HL-60/S4 (cell line): ENCODE data around the gene SMIM7.

Source experiments
- in situ Hi-C: fragments of 300-500 bp; cut with MboI; formaldehyde crosslinking; loops from 2 replicates; pipeline ENCODE4 v1.14.3; 2022; ENCODE audit warnings: low sequenced_read_pairs

SMIM7 gene

GRCh38 chr19:16623576-16623975 is 36.4 kb downstream of the SMIM7 start:
- in situ Hi-C loops: no loop called here

GRCh38 chr19:16623066-16623465 is 36.9 kb downstream of the SMIM7 start:
- in situ Hi-C loops: no loop called here

GRCh38 chr19:16621165-16621800 is 38.7 kb downstream of the SMIM7 start:
- in situ Hi-C loops: no loop called here

GRCh38 chr19:16620584-16620983 is 39.4 kb downstream of the SMIM7 start:
- in situ Hi-C loops: no loop called here

GRCh38 chr19:16620018-16620417 is 39.9 kb downstream of the SMIM7 start:
- in situ Hi-C loops: no loop called here

GRCh38 chr19:16619457-16619856 is 40.5 kb downstream of the SMIM7 start:
- in situ Hi-C loops: no loop called here

- in situ Hi-C loops: no loop called here
These were observed 41.7 kb downstream of the SMIM7 start for GRCh38 chr19:16618248-16618647.

- in situ Hi-C loops: no loop called here
These were observed 44.1 kb downstream of the SMIM7 start for GRCh38 chr19:16615808-16616207.

GRCh38 chr19:16614941-16615340 is 45.0 kb downstream of the SMIM7 start:
- in situ Hi-C loops: no loop called here

- in situ Hi-C loops: no loop called here
These were observed 46.1 kb downstream of the SMIM7 start for GRCh38 chr19:16613841-16614240.

GRCh38 chr19:16612636-16613035 is 47.3 kb downstream of the SMIM7 start:
- in situ Hi-C loops: no loop called here

- in situ Hi-C loops: no loop called here
These were observed 48.8 kb downstream of the SMIM7 start for GRCh38 chr19:16611121-16611520.

- in situ Hi-C loops: no loop called here
These were observed 50.3 kb downstream of the SMIM7 start for GRCh38 chr19:16609511-16610200.

- in situ Hi-C loops: no loop called here
These were observed 51.6 kb downstream of the SMIM7 start for GRCh38 chr19:16608290-16608739.

- in situ Hi-C loops: no loop called here
These were observed 52.1 kb downstream of the SMIM7 start for GRCh38 chr19:16607819-16608218.

- in situ Hi-C loops: no loop called here
These were observed 54.4 kb downstream of the SMIM7 start for GRCh38 chr19:16605553-16605994.

- in situ Hi-C loops: no loop called here
These were observed 54.8 kb downstream of the SMIM7 start for GRCh38 chr19:16605115-16605514.

- in situ Hi-C loops: no loop called here
These were observed 55.3 kb downstream of the SMIM7 start for GRCh38 chr19:16604615-16605014.

- in situ Hi-C loops: no loop called here
These were observed 56.9 kb downstream of the SMIM7 start for GRCh38 chr19:16603090-16603489.

- in situ Hi-C loops: no loop called here
These were observed 58.4 kb downstream of the SMIM7 start for GRCh38 chr19:16601378-16602052.

GRCh38 chr19:16600824-16601223 is 59.1 kb downstream of the SMIM7 start:
- in situ Hi-C loops: no loop called here
